ENCODE results near the gene C1QTNF12.

C1QTNF12 gene

GRCh38 chr1:1246577-1247340 is at the start of gene C1QTNF12:
C1QTNF12 (minus strand) TSS chr1:1246722; CDS start chr1:1246690, 32 bp downstream.
- DNase-seq = no peak

- no peak for DNase-seq
Measured at GRCh38 chr1:1295154-1295923, 48.8 kb upstream of the C1QTNF12 start.

- no peak for DNase-seq
Measured at GRCh38 chr1:1294250-1294890, 47.8 kb upstream of the C1QTNF12 start.

- no peak for DNase-seq
Measured at GRCh38 chr1:1293263-1294249, 47.0 kb upstream of the C1QTNF12 start.

GRCh38 chr1:1292851-1293250 is 46.3 kb upstream of the C1QTNF12 start:
- DNase-seq = no peak

GRCh38 chr1:1292442-1292779 is 45.9 kb upstream of the C1QTNF12 start:
- DNase-seq = no peak

- DNase-seq = peak; percentile 28
Measured at GRCh38 chr1:1291548-1292441, 45.3 kb upstream of the C1QTNF12 start.

- DNase-seq = no peak
Measured at GRCh38 chr1:1291023-1291528, 44.6 kb upstream of the C1QTNF12 start.

- peak; percentile 36 for DNase-seq
Measured at GRCh38 chr1:1290238-1290731, 43.8 kb upstream of the C1QTNF12 start.

- no peak for DNase-seq
Measured at GRCh38 chr1:1287288-1288110, 41.0 kb upstream of the C1QTNF12 start.

- DNase-seq = no peak
Measured at GRCh38 chr1:1286313-1287261, 40.1 kb upstream of the C1QTNF12 start.

- no peak for DNase-seq
Measured at GRCh38 chr1:1285611-1286311, 39.2 kb upstream of the C1QTNF12 start.

GRCh38 chr1:1285102-1285571 is 38.6 kb upstream of the C1QTNF12 start:
- DNase-seq = no peak

GRCh38 chr1:1284221-1285101 is 37.9 kb upstream of the C1QTNF12 start:
- DNase-seq = no peak

- DNase-seq = no peak
Measured at GRCh38 chr1:1283821-1284220, 37.3 kb upstream of the C1QTNF12 start.

- DNase-seq = peak; percentile 27
Measured at GRCh38 chr1:1282998-1283397, 36.5 kb upstream of the C1QTNF12 start.

Measured in MV-4-11 (cell line).